ENCODE measurements around the gene HEPHL1. TPM values are rescaled to one million over a fixed set of nuclear protein-coding genes. Genes with fewer than 3 reads are reported as not detected.

The HEPHL1 gene
- total RNA-seq, 2 donors from 2014 or later: not detected

DNA sequence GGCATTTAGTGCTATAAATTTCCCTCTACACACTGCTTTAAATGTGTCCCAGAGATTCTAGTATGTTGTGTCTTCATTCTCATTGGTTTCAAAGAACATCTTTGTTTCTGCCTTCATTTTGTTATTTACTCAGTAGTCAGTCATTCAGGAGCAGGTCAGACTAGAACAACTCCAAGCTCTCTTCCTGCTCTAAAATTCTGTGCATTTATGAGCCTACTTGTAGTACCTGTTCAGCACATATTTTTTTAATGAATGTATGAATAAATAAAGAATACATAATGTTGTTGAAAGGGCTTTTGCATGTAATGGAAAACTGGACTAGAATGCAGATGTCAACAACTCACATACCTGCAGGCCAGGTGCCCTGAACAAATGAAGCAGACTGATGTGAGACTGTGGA is 13.7 kb upstream of the HEPHL1 start:
- ATAC-seq (ENCODE audit: insufficient number of reproducible peaks, low FRiP score, low read depth) (no peak), DNase-seq (ENCODE audit: low spot score) (no peak)
- H3K27me3 ChIP-seq (replicated peaks; ENCODE audit: insufficient read depth): no peaks in the 10 kb centered on the region
- H3K4me1 ChIP-seq (ENCODE audit: control insufficient read depth in 1 of 2, low read depth in 2 of 2): no peaks in the 10 kb centered on the region
- TF ChIP-seq, protein P1, sequence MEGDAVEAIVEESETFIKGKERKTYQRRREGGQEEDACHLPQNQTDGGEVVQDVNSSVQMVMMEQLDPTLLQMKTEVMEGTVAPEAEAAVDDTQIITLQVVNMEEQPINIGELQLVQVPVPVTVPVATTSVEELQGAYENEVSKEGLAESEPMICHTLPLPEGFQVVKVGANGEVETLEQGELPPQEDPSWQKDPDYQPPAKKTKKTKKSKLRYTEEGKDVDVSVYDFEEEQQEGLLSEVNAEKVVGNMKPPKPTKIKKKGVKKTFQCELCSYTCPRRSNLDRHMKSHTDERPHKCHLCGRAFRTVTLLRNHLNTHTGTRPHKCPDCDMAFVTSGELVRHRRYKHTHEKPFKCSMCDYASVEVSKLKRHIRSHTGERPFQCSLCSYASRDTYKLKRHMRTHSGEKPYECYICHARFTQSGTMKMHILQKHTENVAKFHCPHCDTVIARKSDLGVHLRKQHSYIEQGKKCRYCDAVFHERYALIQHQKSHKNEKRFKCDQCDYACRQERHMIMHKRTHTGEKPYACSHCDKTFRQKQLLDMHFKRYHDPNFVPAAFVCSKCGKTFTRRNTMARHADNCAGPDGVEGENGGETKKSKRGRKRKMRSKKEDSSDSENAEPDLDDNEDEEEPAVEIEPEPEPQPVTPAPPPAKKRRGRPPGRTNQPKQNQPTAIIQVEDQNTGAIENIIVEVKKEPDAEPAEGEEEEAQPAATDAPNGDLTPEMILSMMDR (IDR thresholded peaks at IDR 0.05): no peak
- H3K9me3 ChIP-seq: no peaks in the 10 kb centered on the region
- no peak overlapping the region for H3K4me3 ChIP-seq
- no peak overlapping the region for H3K27ac ChIP-seq
- H3K36me3 ChIP-seq: no peaks in the 10 kb centered on the region

DNA sequence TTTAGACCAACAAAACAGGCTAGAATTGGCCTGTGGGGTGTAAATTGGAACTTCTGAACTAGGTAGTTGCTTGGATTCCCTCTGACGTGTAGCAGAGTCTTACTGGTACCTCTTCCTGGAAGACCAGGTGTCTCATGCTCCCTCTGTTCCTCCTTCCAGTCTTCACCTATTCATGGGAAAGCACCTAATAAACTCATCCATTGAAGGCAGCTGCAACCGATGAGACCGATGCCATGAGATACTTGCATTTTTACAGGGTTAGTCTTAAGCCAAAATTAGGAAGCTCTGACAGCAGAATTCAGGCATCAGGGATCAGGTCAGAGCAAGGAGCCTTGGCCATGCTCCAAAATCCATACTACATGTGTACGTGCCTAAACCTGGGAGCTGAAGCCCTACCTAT is 13.2 kb upstream of the HEPHL1 start:
- Histone ChIP-seq H3K4me3 (no peak overlapping the region), H3K27me3 (replicated peaks; ENCODE audit: insufficient read depth) (no peaks in the 10 kb centered on the region), H3K36me3 (no peaks in the 10 kb centered on the region), H3K9me3 (no peaks in the 10 kb centered on the region), H3K27ac (no peak overlapping the region), H3K4me1 (ENCODE audit: control insufficient read depth in 1 of 2, low read depth in 2 of 2) (no peaks in the 10 kb centered on the region)
- TF ChIP-seq, protein P1 (IDR thresholded peaks at IDR 0.05): no peak
- no peak for ATAC-seq (ENCODE audit: insufficient number of reproducible peaks, low FRiP score, low read depth)
- DNase-seq (ENCODE audit: low spot score): no peak

DNA sequence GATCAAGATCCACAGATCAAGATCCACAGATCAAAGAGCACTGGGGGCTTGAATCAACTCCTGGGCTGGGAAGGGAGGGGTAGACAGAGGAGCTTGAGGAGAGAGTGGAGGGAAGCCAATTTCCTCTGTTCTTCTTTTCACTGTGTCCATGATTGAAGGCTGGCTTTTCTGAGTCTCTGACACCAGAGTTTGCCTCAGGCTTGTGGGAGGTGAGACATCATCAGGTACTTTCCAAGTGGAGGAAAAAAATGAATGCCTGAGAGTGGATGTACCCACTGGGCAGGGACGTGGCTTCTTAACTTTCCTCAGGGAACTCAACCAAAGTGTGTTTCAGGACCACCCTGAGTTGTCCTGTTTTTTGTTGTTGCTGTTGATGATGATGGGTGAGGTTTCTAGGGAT is 11.0 kb upstream of the HEPHL1 start:
- Histone ChIP-seq H3K27ac (no peak overlapping the region), H3K27me3 (replicated peaks; ENCODE audit: insufficient read depth) (no peaks in the 10 kb centered on the region), H3K9me3 (no peaks in the 10 kb centered on the region), H3K4me3 (no peak overlapping the region), H3K4me1 (ENCODE audit: control insufficient read depth in 1 of 2, low read depth in 2 of 2) (no peaks in the 10 kb centered on the region), H3K36me3 (no peaks in the 10 kb centered on the region)
- TF ChIP-seq, protein P1 (IDR thresholded peaks at IDR 0.05): no peak
- peak; percentile 43 for ATAC-seq (ENCODE audit: insufficient number of reproducible peaks, low FRiP score, low read depth)
- DNase-seq (ENCODE audit: low spot score): no peak

DNA sequence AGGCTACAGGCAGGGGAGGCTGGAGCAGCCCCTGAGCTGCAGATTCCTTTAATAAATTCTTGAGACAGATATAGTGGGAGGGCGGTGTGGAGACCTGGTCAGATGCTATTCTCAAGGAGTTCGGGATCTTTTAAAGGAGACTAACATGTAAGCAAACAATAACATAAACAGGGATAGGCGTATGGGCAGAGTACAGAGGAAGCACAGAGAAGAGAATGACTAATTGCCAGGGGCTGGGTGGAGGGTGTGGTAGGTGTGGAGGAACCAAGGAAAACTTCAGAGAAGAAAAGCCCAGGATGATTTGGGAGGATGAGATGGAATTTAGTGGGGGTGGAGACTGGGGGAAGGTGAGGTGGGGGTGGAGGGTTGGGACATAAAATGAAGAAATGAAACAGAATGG is 9.7 kb upstream of the HEPHL1 start:
- TF ChIP-seq, protein P1 (IDR thresholded peaks at IDR 0.05): no peak
- no peaks in the 10 kb centered on the region for H3K4me1 ChIP-seq (ENCODE audit: control insufficient read depth in 1 of 2, low read depth in 2 of 2)
- no peaks in the 10 kb centered on the region for H3K27me3 ChIP-seq (replicated peaks; ENCODE audit: insufficient read depth)
- ATAC-seq (ENCODE audit: insufficient number of reproducible peaks, low FRiP score, low read depth) (no peak), DNase-seq (ENCODE audit: low spot score) (no peak)
- no peaks in the 10 kb centered on the region for H3K36me3 ChIP-seq
- no peak overlapping the region for H3K27ac ChIP-seq
- no peak overlapping the region for H3K4me3 ChIP-seq
- H3K9me3 ChIP-seq: no peaks in the 10 kb centered on the region

DNA sequence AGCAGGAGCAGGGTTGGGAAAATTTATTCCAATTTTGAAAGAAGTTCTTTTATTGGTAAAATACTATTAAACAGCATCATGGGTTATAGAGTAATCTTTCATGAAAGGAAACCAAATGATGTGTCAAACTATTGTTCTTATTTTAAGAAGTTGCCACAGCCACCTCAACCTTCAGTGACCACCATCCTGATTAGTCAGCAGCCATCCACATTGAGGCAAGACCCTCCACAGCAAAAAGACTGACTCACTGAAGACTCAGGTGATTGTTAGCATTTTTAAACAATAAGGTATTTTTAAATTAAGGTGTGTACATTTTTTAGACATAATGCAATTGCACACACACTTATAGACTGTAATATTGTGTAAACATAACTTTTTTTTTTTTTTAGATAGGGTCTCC is 3.7 kb upstream of the HEPHL1 start:
- H3K4me1 ChIP-seq (ENCODE audit: control insufficient read depth in 1 of 2, low read depth in 2 of 2): no peaks in the 10 kb centered on the region
- no peaks in the 10 kb centered on the region for H3K27me3 ChIP-seq (replicated peaks; ENCODE audit: insufficient read depth)
- H3K36me3 ChIP-seq: no peaks in the 10 kb centered on the region
- H3K9me3 ChIP-seq: no peaks in the 10 kb centered on the region
- DNase-seq (ENCODE audit: low spot score) (no peak), ATAC-seq (ENCODE audit: insufficient number of reproducible peaks, low FRiP score, low read depth) (no peak)
- TF ChIP-seq, protein P1 (IDR thresholded peaks at IDR 0.05): no peak
- no peak overlapping the region for H3K27ac ChIP-seq
- H3K4me3 ChIP-seq: no peak overlapping the region
